ENCODE measurements around the gene KANK3.
"Not testable (repeated sequence)": the region's sequence is repeated elsewhere in the genome, so short reads cannot be mapped to it uniquely, and the experiment has no call there.

KANK3 gene

DNA sequence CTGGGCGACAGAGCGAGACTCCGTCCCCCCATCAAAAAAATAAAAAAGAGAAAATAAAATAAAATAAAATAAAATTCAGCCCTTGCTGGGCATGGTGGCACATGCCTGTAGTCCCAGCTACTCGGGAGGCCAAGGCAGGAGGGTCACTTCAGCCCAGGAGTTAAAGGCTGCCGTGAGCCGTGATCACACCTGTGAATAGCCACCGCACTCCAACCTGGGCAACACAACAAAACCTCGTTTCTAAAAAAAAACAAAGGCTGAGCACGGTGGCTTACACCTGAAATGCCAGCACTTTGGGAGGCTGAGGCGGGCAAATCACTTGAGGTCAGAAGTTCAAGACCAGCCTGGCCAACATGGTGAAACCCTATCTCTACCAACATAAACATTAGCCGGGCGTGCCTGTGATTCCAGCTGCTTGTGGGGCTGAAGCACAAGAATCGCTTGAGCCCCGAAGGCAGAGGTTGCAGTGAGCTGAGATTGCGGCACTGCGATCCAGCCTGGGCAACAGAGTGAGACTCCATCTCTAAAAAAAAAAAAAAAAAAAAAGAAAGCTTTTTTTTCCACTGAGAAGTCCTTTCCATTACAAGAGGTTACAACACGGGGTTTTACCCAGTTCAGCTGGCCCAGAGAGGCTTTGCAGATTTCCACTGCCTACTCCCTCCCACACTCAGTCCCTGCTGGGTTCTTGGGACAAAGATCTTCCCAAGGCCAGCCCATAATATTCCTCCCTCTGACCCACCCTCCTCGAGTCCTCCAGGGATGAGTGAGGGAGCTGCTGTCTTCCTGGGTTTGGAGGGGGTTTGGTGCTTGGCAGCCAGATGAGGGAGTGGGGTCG lies 27.3 kb upstream of the KANK3 start:
- no peak for DNase-seq (ENCODE audit: low spot score)

DNA sequence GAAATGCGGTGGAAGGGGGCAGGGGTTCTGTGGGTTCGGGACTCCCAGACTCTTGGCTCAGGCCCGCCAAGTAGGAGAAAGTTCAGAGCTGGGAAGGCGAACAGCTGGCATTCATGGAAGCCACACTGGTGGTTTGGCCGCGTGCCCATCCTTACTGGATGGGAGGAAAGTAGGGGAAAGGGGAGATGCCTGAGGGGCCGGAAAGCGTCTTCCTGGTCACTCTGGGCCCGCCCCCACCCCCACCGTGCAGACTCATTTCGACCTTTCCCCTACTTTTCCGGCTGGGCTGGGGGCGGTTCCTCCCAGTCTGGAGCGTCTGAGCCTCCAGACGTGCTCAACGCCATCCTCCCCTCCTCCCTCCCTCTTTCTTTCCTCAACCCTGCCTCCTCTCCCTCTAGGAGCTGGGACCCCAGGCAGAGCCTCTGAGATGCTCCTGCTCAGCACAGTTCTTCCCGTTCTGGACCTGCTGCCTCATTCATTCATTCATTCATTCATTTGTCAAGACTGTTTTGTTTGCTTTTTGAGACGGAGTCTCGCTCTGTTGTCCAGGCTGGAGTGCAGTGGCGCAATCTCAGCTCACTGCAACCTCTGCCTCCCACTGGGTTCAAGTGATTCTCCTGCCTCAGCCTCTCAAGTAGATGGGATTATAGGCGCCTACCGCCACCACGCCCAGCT lies 24.4 kb upstream of the KANK3 start:
- DNase-seq (ENCODE audit: low spot score): peak; percentile 91

DNA sequence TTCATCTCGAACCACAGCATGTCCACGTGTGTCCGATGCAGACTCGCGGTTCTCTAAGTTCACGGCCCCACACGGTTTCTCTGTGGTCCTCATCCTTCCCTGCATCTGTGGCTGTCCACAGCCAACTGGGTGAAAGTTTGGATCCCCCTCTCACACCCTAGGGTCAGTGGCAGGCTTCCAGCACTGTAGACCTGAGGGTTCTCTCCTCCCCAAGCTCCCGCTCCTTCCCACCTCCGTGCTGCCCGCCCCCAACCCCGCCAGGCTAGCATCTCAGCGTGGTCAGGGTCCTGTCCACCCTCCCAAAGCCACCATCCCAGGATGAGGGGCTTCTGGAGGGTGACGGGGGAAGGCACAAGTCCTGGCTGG lies 23.9 kb upstream of the KANK3 start:
- peak; percentile 21 for DNase-seq (ENCODE audit: low spot score)

DNA sequence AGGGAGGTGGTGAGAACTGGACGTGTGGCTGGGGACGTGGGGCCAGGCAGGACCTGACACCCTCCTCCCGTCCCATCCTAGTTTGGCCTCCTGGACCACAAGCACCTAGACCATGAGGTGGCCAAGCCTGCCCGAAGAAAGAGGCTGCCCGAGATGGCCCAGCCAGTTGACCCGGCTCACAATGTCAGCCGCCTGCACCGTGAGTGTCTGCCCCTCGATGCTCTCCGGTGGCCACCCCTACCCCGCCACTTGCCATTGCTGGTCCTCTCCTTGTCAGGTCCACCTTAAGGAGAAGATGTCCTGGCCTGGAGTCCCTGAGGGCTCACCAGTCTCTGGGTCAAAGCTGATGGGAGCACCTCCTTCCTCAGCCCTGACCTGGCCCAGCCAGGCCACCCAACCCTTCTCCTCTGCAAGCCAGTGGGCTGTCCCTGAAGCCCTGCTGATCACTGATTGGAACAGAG lies 23.1 kb upstream of the KANK3 start:
- DNase-seq (ENCODE audit: low spot score): no peak

DNA sequence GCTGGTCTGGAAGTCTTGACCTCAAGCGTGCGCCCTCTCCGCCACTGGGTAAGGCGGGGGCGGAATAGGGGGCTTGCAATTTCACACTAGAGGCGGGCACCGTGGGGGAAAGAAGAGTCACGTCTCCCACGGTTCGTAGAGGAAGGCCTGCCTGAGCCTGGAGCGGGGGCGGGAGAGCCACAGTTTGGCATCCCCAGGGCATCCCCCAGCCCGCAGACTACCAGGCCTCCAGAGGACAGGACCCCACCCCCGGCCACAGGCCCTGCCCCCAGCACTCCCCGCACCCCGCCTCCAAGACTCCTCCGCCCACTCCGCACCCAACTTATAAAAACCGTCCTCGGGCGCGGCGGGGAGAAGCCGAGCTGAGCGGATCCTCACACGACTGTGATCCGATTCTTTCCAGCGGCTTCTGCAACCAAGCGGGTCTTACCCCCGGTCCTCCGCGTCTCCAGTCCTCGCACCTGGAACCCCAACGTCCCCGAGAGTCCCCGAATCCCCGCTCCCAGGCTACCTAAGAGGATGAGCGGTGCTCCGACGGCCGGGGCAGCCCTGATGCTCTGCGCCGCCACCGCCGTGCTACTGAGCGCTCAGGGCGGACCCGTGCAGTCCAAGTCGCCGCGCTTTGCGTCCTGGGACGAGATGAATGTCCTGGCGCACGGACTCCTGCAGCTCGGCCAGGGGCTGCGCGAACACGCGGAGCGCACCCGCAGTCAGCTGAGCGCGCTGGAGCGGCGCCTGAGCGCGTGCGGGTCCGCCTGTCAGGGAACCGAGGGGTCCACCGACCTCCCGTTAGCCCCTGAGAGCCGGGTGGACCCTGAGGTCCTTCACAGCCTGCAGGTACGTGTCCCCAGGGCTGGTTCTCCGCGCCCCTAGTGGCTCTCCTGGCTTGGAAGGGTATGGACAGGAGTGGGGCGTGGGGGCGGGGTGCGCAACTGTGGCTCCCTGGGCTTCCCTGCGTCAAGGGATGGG lies 21.0 kb upstream of the KANK3 start, which contains the start of gene ANGPTL4:
Gene ANGPTL4, plus strand, starts transcription at position 353 of the 969 bp plus-strand sequence. Its CDS starts 167 bp downstream, at position 520.
- DNase-seq (ENCODE audit: low spot score): peak; percentile 74

DNA sequence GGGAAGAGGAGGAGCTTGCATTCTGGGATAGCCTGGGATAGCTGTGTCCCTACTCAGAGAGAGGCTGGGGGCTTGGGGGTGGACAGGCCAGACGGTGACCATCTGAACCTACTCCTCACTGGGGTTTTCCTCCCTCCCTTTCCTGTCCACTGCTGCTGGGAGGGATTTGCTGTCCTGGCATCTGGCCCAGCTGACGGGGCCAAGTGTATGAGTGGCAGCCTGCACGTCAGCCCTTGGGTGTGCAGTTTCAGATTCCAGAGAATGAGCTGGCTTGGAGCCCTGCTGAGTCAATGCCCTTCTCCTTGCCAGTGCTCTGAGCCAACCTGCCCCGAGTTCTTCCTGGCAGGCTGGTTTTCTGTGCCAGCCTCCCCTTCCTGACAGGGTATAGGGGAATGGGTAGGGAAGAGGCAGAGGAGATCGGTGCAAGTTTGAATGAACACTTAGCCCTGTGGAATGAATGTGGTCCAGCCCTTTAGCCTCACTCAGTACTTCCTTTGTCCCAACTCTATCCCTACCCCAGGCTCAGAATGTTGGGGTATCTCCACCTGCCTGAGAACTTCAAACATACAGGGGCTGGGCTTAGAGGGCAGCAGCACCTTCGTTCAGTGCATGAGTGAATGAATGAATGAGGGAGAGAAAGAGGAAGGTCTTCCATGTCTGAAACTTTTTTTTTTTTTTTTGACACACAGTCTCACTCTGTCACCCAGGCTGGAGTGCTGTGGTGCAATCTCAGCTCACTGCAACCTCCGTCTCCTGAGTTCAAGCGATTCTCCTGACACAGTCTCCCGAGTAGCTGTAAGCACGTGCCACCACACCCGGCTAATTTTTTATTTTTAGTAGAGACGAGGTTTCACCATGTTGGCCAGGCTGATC lies 19.1 kb upstream of the KANK3 start:
- peak; percentile 93 for DNase-seq (ENCODE audit: low spot score)

DNA sequence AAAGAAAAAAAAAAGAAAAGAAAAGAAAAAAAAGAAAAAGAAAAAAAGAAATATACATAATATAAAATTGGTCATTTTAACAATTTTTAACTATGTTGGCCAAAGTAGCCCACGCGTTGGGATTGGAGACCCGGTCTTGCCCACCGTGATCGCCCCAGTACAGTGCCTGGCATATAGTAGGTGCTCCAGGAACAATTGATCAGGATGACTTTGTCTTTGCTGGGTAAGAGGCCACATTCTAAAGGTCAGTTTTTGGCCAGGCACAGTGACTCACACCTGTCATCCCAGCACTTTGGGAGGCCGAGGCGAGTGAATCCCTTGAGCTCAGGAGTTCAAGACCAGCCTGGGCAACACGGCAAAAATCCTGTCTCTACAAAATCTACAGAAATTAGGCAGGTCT lies 17.1 kb upstream of the KANK3 start:
- no peak for DNase-seq (ENCODE audit: low spot score)

DNA sequence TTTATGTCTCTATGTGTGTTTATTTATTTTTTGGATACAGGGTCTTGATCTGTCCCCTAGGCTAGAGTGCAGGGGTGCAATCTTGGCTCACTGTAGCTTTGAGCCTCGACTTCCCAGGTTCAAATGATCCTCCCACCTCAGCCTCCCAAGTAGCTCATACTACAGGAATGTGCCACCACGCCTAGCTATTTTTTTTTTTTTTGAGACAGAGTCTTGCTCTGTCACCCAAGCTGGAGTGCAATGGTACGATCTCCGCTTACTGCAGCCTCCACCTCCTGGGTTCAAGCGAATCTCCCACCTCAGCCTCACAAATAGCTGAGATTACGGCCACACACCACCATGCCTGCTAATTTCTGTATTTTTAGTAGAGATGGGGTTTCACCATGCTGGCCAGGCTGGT lies 15.9 kb upstream of the KANK3 start:
- no peak for DNase-seq (ENCODE audit: low spot score)

DNA sequence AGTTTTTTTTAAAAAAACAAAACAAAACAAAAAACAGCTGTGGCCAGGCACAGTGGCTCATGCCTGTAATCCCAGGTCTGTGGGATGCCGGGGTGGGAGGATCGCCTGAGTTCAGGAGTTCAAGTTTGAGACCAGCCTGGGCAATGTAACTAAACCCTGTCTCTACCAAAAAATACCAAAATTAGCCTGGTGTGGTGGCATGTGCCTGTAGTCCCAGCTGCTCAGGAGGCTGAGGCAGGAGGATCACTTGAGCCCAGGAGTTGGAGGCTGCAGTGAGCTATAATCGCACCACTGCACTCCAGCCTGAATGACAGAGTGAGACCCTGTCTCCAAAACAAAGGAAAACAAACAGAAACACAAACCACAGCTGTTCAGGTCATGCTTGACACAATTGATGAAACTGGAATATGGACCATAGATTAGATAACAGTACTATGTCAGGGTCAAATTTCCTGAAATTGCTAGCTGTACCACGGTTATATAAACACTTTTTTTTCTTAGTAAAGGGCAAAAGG lies 14.0 kb upstream of the KANK3 start:
- DNase-seq (ENCODE audit: low spot score): no peak

DNA sequence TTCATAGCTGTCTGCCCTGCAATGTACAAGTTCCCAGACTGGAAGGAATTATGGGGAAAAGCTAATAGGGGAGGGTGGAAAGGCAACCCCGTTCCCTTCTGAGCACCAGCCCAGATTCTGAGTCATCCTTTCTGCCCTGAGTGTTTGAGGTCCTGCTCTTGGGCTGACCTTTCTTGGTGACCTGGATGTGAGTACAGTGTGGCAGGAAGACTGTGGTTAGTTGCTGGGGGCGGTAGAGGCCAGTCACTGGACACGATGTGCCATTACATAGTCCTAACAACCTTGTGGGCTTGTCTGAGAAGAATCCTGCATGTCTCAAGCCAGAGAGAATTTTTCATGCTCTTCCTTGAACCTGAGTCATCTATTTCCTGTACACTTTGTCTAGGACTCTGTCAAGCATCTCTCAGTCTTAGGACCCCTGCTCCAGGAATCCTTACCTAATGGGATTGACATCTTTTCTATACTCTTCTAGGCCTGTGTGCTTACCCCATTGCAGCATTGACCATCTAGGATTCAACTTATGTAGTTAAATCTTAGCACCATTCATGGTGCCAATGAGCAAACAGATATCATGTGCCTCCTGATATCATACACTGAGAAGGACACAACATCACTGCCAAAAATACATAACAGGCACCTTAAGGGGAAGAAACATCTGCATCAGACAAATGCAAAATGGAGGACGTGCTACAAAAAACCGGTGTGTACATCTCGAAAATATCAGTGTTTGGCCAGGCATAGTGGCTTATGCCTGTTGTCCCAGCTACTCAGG lies 12.8 kb upstream of the KANK3 start:
- DNase-seq (ENCODE audit: low spot score): peak; percentile 85

DNA sequence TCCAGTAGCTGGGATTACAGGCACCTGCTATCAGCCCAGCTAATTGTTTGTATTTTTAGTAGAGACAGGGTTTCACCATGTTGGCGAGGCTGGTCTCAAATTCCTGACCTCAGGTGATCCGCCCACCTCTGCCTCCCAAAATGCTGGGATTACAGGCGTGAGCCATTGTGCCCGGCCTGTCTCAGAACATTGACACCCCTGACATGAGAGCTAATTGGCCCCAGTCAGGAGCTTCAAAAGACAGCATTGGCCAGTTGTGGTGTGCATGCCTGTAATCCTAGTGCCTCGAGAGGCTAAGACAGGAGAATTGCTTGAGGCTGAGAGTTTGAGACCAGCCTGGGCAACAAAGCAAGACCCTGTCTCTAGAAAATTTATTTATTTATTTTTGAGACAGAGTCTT lies 9.8 kb upstream of the KANK3 start:
- not testable (repeated sequence) for DNase-seq (ENCODE audit: low spot score)

DNA sequence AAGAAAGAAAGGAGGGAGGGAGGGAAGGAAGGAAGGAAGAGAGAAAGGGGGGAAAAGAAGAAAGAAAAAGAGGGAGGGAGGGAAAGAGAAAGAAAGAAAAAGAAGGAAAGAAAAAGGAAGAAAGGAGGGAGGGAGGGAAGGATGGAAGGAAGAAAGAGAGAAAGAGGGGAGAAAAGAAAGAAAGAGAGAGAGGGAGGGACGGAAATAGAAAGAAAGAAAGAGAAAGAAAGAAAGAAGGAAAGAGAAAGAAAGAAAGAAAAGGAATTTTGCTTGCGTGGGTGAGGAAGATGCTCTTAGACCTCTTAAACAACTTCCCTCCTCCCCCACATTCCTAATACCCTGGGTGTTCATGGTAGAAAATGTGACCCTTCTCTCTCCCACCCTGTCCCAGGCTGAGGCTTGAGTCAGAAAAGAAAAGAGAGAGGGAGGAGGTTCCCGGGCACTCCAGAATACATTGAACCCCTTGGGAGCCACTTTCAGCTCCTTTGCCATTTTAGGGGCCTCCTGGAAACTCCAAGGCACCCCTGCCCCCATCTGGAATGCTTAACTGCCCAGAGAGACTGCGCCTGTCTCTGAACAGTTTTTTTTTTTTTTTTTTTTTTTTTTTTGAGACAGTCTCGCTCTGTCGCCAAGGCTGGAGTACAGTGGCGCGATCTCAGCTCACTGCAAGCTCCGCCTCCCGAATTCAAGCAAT lies 9.2 kb upstream of the KANK3 start:
- DNase-seq (ENCODE audit: low spot score): peak; percentile 10

DNA sequence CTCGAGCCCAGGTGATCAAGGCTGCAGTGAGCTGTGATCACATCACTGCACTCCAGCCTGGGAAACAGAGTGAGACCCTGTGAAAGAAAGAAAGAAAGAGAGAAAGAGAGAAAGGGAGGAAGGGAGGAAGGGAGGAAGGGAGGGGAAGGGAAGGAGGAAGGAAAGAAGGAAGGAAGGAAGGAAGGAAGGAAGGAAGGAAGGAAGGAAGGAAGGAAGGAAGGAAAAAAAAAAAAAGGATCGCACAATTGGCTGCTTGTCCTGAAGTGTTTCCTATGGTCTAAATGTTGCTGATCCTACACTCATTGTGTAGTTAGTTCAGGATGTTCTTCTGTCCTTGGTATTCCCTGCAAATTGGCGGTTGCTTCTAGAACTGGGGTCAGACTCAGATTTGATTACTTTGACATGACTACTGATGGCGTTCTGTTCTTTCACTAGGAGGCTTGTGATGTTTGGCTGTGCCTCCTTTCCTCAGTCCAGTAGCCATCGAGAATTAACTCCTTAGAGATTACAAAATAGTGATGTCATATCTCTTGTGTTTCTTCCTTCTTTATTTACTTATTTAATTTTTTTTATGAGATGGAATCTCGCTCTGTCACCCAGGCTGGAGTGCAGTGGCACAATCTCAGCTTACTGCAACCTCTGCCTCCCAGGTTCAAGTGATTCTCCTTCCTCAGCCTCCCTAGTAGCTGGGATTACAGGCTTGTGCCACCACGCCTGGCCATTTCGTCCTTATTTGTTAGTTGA lies 6.7 kb upstream of the KANK3 start:
- not testable (repeated sequence) for DNase-seq (ENCODE audit: low spot score)

DNA sequence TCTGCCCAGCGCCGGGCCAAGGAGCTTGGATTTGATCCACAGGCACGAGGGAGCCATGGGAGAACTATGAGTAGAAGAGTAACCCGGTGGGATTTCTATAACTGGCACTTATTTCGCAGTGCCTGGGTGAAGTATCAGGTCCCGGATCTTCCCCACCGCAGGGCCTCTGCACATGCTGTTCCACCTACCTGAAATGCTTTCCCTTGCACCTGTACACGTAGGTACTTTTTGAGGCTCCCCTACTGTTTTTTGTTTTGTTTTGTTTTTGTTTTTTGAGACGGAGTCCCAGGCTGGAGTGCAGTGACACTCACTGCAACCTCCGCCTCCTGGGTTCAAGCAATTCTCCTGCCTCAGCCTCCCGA lies 402 bp upstream of the KANK3 start:
- DNase-seq (ENCODE audit: low spot score): no peak

DNA sequence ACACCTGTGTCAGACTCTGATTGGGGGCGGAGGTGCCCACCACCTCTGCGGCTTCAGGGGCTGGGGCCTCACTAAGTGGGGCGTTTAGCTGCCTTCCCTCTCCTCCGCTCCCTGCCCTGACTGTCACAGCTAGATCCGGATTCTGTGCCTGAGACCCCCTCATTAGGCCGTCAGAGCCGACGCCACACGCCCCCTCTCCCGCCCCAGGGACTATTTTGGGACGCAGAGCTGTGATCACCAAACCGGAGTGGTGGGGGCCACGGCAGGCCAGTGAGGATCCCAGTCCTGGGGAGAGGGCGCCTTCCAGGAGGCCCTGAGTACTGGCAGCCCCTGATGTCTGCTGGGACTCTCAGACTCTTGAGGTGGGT lies 762 bp downstream of the KANK3 start:
- no peak for DNase-seq (ENCODE audit: low spot score)

DNA sequence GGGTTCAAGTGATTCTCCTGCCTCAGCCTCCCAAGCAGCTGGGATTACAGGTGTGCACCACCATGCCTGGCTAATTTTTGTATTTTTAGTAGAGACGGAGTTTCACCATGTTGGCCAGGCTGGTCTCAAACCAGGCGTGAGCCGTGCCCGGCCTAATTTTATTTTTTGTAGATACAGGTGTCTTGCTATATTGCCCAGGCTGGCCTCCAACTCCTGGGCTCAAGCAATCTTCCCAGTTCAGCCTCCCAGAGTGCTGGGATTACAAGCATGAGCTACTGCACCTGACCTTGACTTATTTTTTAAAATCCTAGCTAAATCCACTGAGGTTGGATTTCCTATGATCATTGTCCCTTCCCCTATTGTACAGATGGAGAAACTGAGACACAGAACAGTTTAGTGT lies 1.6 kb downstream of the KANK3 start:
- DNase-seq (ENCODE audit: low spot score): not testable (repeated sequence)

DNA sequence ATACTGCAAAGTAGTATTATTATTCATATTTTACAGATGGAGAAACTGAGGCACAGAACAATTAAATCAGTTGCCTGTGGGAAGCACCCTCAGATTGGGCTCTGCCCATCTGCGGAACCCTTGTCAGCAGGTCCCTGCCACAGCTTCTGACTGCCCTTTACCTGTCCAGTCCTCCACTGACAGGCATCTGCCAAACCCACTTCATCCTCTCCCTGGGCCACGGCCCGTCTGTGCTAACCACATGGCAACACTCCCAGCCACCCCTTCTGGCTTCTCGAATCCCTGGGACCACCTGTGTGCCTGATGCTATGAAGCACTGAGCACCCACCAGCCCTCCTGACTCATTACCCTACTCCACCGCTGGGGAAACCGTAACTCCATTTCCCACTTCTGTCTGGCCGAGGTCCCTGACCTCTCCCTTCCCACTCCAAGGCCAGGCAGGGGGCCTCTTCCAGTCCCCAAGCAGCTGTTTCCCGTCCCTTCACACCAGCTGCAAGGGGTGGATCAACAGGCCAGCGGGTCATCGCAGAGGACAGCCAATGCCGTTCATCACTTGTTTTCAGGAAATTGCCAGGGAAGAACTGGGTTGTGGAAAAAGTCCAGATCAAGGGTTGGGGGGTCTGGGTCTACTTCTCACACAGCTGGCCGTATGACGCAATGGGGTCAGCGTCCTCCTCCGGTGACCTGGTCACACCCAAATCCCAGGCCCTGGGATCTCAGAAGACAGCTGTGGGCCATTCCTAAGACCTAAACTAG lies 2.5 kb downstream of the KANK3 start:
- DNase-seq (ENCODE audit: low spot score): no peak

DNA sequence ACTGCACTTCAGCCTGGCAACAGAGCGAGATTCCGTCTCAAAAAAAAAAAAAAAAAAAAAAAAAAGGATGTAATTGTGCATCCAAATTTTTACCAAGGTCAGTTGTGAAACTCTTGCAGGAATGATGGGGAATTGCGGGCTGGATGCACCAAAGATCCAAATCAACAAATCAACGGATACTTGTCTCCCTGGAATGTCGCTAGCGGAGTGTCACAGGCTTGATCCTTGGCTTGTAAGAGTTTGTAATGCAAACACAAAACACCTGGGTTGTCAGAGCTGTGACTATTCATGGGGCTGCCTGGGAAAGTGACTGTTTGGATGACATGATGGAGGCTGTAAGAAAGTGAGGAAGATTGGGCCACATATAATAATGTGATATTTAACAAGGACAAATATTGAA lies 4.2 kb downstream of the KANK3 start:
- no peak for DNase-seq (ENCODE audit: low spot score)
